Activated gamma-delta T cell (primary cell): ENCODE results near the gene MAP9.
"Not testable (repeated sequence)": the region's sequence is repeated elsewhere in the genome, so short reads cannot be mapped to it uniquely, and the experiment has no call there.

ENCODE experiments used
- DNase-seq: peaks from one replicate; lab custom pipeline; 2025; lab: John Stamatoyannopoulos, UW

The MAP9 gene

DNA sequence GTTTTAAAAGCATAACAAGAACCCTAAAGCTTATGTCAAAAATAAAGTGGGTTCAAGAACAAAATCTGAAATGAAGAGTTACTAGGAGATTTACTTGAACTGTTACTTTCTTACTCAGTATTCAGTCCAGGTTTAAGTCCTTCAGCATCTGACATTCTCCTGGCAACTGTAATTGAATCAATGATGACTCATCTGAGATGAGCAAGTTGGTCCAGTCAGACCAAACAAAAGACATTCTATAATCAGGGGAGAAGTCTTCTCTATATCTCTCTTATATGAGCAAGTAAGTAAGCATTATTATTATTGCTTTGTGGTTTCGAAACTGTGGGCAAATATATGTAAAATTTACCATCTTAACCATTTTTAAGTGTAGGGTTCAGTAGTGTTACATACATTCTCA is 34.6 kb downstream of the MAP9 start:
- DNase-seq = no peak

DNA sequence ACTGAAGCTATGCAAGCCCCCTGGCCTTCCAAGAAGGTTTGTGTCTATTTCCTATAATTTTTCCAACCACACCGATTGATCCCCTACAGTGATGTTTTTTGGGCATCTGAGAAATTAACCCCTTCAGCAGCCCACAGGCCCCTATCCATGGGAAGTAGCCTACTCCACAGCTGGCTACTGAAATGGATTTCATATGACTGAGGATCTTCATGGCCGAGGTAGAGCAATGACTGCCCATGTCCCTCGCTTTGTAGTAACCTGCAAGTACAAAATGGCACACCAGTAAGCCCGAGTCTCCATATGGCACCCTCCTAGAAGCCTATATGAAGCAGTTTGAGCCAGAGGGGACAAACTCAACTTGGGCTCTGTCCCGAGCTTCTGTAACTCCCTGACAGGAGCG is 36.8 kb downstream of the MAP9 start:
- no peak for DNase-seq

DNA sequence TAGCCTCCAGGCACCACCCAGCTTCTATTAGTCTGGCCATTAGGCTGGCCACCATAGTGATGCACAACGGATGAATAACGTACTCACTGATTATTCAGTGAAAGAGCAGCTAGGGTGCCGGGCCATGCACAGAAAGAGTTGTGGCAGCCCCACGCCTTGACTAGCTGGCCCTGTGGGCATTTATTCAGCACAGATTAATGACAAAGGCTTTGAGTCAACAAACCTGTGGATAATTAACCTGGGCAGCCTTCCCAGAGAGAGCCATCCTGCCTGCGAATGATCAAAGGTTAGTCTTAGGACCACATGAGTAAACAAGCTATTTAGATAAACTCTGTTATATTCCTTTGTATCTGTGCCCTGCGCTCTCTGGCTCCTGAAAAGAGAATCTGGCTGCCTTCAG is 37.2 kb downstream of the MAP9 start:
- DNase-seq = no peak

DNA sequence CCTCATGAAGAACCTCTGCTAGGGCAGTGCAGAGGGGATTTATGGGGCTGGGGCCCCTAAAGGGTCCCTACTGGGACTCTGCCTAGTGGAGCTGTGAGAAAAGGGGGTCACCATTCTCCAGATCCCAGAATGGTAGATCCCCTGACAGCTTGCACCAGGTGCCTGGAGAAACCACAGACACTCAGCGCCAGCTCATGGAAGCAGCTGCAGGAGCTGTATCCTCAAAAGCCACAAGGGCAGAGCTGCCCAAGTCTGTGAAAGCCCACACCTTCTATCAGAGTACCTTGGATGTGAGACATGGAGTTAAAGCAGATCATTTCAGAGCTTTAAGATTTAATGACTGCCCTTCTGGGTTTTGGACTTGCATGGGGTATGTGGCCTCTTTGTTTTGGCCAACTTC is 38.6 kb downstream of the MAP9 start:
- DNase-seq = no peak

GRCh38 chr4:155336242-155336641 is 40.5 kb downstream of the MAP9 start:
- DNase-seq = no peak

DNA sequence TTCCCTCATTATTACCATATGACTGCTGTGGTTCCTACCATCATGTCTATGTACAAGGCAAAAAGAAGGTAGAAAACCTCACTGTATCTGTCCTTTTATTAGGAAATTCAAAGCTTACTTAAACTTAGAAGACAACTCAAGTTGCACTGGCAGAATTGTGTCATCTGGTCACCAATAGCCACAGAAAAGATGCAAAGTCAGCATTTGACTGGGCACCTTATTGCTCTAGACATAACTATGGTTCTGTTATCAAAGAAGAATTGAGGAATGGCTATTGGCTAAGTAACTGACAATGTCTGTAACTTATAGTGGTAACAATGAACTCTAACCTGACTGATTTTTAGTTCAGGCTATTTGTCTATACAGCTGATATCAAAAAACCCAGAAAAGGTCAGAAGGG is 45.3 kb downstream of the MAP9 start:
- no peak for DNase-seq

GRCh38 chr4:155322782-155323181 is 54.0 kb downstream of the MAP9 start:
- DNase-seq = no peak

DNA sequence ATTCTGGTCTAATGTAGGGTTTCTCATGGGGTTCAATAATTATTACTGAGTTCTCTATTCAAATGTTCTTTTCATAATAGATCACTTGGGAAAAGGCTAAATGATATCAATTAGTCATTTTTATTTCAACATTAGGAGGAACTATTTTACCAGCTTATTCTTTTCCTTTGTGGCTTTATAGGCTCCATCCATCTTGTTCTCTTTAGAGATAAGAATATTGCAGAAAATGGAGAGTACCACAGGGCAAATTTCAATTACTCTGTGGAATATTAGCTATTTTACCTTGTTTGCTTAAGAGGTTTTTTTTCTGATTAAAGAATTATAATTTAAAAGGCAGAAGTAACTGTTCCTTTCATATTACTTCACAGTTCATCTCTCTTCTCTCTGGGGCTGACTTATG is 55.8 kb downstream of the MAP9 start:
- no peak for DNase-seq

DNA sequence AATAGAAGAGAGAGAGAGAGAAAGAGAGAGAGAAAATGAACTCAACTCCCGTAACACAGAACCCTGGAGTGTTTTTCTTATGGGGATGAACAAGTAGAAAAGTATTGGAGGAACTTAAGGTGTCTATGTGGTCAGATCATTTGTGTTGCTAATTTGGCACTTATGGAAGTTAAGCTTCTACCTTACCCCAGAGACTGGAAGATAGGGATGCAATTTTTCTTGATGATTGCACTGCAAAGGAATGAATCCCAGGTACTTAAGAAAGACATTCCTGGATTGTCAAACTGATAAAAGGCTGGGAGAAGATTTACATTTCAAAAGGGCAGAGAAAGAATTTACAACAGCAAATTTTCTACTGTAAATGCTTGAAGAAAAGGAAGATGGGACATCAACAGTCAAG is 57.2 kb downstream of the MAP9 start:
- no peak for DNase-seq

DNA sequence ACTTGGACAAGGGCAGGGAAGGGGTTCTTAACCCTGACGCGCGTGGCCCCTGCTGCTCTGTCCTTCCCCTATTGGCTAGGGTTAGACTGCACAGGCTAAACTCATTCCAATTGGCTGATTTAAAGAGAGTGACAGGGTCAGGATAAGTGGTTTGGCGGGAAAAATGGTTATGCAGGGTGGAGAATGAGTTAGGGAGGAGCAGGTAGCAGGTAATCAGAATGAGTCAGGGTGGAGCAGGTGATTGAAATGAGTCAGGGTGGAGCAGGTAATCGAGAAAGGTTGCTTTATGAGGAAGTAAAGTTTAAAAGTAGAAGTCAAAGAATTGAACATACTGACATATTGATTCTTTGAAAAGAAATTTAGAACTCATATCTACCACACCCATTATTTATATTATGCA is 64.7 kb downstream of the MAP9 start:
- DNase-seq = not testable (repeated sequence)

DNA sequence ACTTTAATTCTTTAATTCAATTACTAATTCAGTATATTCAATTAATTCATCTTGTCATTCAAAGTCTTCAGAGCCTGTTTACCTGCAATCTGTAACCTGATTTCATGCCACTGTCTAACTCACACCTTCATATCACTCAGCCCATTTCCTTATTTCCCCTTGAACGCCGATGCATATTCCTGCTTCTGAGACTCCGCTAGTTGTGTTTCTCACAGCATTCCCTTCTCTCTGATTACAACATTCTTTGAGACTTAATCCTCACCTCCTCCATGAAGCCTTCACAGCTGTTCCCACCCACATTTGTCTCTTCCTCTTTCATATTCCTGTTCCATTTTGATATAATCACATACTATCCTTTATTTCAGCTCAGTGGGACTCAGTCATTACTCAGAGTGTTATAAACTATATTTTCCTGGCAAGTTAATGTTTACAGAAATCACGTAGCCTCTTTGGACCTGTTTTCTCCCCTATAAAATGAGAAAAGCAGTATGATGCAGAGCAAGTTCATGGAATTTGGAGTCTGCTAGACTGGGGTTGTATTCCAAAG is 69.0 kb downstream of the MAP9 start:
- DNase-seq = no peak

DNA sequence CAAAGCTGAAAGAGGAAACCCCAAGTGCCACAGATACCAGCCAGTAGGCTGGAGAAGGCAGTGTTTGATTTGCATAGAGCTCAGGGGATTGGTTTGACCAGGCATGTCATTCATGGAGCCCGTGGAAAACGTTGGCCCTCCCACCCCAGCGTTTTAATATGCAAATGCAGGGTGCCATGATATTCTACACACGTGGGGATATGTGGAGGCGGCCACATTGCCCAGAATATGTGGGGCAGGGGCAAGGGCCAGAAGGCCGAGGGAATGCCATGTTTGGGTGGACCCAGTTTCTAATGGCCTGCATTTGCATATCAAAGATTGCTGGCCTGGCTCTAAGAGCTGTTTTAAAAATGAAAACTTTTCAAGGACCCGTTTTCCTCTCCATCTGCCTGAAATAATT is 71.1 kb downstream of the MAP9 start:
- DNase-seq = no peak

DNA sequence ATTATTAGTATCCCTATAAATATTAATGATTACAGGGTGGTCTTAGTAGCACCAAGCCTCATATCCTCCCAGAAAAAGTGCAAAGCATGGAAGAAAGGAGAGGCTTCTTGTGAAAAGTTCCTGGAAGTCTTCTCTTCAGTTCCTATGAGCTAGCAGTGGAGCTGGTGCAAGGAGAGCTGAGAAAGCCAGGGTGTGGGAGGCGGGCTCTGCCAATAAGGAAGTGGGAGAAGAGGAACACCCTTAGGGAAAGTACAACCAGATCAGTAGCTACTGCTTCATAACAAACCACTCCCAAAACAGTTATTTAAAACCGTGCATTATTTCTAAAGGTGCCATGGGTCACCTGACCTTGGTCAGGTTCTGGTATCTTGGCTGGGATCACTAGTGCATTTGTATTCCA is 72.4 kb downstream of the MAP9 start:
- no peak for DNase-seq

DNA sequence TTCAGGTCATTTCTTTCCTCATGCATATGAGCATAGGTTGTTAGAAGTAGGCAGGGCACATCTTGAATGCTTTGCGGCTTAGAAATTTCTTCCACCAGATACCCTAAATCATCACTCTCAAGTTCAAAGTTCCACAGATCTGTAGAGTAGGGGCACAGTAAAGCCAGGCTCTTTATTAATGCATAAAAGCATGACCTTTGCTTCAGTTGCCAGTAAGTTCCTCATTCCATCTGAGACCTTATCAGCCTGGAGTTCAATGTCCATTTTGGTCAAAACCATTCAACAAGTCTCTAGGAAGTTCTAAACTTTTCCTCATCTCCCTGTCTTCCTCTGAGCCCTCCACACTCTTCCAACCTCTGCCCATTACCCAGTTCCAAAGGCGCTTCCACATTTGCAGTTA is 77.7 kb downstream of the MAP9 start:
- no peak for DNase-seq
